Endodermal cell (in vitro differentiated cells): ENCODE measurements around the gene ERP44. TPM values are rescaled to one million over a fixed set of nuclear protein-coding genes. Genes with fewer than 3 reads are reported as not detected.
A peak's percentile ranks its signal among the peaks of the same experiment; 100 is the strongest.

Experiments
- DNase-seq: peaks from one replicate; pipeline ENCODE4 v3.0.0-alpha.2; 2017
- H3K27ac ChIP-seq: 2 replicates; pipeline ENCODE4 v1.5.1; 2013; ENCODE audit warnings: mild to moderate bottlenecking, low read depth, low read length, moderate library complexity
- H3K27me3 ChIP-seq: 2 replicates; pipeline ENCODE4 v1.6.1; 2013; ENCODE audit warnings: mild to moderate bottlenecking, low read length, moderate library complexity; ENCODE audit not compliant: insufficient read depth, control insufficient read depth, poor library complexity, severe bottlenecking
- H3K36me3 ChIP-seq: 2 replicates; pipeline ENCODE4 v1.7.0; 2013; ENCODE audit warnings: mild to moderate bottlenecking, low read length, moderate library complexity; ENCODE audit not compliant: control insufficient read depth, insufficient read depth
- H3K4me1 ChIP-seq: one replicate; pipeline ENCODE4 v1.7.0; 2013; ENCODE audit warnings: low read length; ENCODE audit not compliant: control insufficient read depth, insufficient read depth
- H3K4me3 ChIP-seq: 2 replicates; pipeline ENCODE4 v1.5.1; 2013; ENCODE audit warnings: mild to moderate bottlenecking, low read length, moderate library complexity
- H3K9ac ChIP-seq: 2 replicates; pipeline ENCODE4 v1.6.1; 2013; ENCODE audit warnings: mild to moderate bottlenecking, low read length, moderate library complexity; ENCODE audit not compliant: poor library complexity, severe bottlenecking; ENCODE audit errors: extremely low read depth
- H3K9me3 ChIP-seq: 2 replicates; pipeline ENCODE4 v1.6.1; 2013; ENCODE audit warnings: mild to moderate bottlenecking, low read length, moderate library complexity; ENCODE audit not compliant: control insufficient read depth
- H3K27ac Mint-ChIP-seq: 2 replicates; pipeline ENCODE4 v1.8.0; 2020; ENCODE audit warnings: mixed read lengths
- H3K27me3 Mint-ChIP-seq: 2 replicates; pipeline ENCODE4 v1.8.0; 2021; ENCODE audit warnings: mild to moderate bottlenecking, mixed read lengths; ENCODE audit not compliant: insufficient read depth
- H3K36me3 Mint-ChIP-seq: 2 replicates; pipeline ENCODE4 v1.8.0; 2020; ENCODE audit warnings: low read depth, mixed read lengths
- H3K4me1 Mint-ChIP-seq: 2 replicates; pipeline ENCODE4 v1.8.0; 2020; ENCODE audit warnings: mixed read lengths
- H3K4me3 Mint-ChIP-seq: 2 replicates; pipeline ENCODE4 v1.8.0; 2020; ENCODE audit warnings: mild to moderate bottlenecking, moderate library complexity, mixed read lengths
- H3K9me3 Mint-ChIP-seq: 2 replicates; pipeline ENCODE4 v1.8.0; 2020; ENCODE audit warnings: mild to moderate bottlenecking, mixed read lengths
- WGBS, 2 experiments: methylation state at CpG; one replicate each; pipeline versions ENCODE4 v1.1.5 to v1.1.7; 2013; ENCODE audit warnings: missing lambda C conversion rate in 2 of 2, mixed read lengths in 1 of 2; ENCODE audit not compliant: insufficient coverage in 1 of 2, insufficient read length in 1 of 2; 5-methylcytosine and 5-hydroxymethylcytosine counted together
- total RNA-seq, 2 donors: library from RNA; stranded (reverse); fragmentation: NEBNext Ultra II Directional in 1 of 2; extraction: Animal tissue kit (Norgen Biotek cat#: 25700) in 1 of 2; gene quantifications; 2 replicates in 1 of 2; 3 replicates in 1 of 2; pipeline ENCODE4 v1.2.1, GENCODE V29; 2021
- TF ChIP-seq, protein P1 (sequence below): fragments of 200-600 bp; sonication (generic); conservative IDR thresholded peaks from 2 replicates; pipeline ENCODE4 v1.5.0; 2021; ENCODE audit warnings: antibody characterized with exemption, mild to moderate bottlenecking

ERP44 gene
- total RNA-seq, 2 donors from 2014 or later: 22.4 to 23.4 TPM

DNA sequence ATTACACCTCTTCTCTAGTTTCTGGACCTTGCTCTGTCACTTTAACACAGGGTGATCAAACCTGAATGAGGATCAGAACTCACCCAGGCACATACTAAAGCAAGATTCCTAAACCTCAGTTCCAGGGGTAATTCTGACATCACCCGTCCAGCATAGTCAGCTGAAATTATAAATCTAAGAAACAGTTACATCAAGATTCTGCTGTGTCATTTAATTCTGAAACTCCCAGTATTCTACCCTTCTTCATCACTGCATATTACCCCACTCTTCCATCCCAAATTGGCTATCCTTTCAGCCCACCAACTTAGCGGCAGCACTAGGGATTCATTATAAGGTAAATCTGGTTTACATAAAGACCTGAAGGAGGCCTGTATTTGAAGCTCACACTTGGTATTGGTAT lies 128.3 kb downstream of the ERP44 start:
- 95% methylated on average over 2 of the region's 2 CpGs; no CpG with 5 or more reads in 1 of the 2 experiments for WGBS, 2 experiments
- Histone ChIP-seq H3K4me3 (no peak overlapping the region), H3K4me1 (peaks cover 28% of the 10 kb centered on the region), H3K27me3 (no peaks in the 10 kb centered on the region), H3K9ac (no peak overlapping the region), H3K27ac (no peak overlapping the region), H3K36me3 (peaks cover 17% of the 10 kb centered on the region), H3K9me3 (no peaks in the 10 kb centered on the region)
- DNase-seq: no peak
- H3K27me3 Mint-ChIP-seq: no peaks in the 10 kb centered on the region
- TF ChIP-seq, protein P1, sequence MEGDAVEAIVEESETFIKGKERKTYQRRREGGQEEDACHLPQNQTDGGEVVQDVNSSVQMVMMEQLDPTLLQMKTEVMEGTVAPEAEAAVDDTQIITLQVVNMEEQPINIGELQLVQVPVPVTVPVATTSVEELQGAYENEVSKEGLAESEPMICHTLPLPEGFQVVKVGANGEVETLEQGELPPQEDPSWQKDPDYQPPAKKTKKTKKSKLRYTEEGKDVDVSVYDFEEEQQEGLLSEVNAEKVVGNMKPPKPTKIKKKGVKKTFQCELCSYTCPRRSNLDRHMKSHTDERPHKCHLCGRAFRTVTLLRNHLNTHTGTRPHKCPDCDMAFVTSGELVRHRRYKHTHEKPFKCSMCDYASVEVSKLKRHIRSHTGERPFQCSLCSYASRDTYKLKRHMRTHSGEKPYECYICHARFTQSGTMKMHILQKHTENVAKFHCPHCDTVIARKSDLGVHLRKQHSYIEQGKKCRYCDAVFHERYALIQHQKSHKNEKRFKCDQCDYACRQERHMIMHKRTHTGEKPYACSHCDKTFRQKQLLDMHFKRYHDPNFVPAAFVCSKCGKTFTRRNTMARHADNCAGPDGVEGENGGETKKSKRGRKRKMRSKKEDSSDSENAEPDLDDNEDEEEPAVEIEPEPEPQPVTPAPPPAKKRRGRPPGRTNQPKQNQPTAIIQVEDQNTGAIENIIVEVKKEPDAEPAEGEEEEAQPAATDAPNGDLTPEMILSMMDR: no peak
- no peak overlapping the region for H3K27ac Mint-ChIP-seq
- H3K4me1 Mint-ChIP-seq: peaks cover 36% of the 10 kb centered on the region
- peaks cover 19% of the 10 kb centered on the region for H3K36me3 Mint-ChIP-seq
- H3K9me3 Mint-ChIP-seq: no peaks in the 10 kb centered on the region
- no peak overlapping the region for H3K4me3 Mint-ChIP-seq

DNA sequence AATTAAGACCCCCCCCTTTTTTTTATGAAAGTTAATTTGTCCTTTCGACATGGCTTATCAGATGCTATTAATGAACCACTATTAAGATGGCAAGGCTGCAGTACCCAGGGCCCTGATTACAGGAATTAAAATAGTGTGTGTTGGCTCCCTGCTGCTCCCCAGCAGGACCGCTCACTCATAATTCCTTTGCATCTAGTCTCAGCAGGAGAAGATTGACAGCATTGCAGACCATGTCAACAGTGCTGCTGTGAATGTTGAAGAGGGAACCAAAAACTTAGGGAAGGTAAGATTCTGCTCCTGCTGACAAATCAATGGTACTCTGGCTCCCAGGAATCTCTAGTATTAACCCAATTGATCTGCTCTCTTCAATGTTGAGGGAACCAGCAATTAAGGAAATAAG lies 131.3 kb downstream of the ERP44 start:
- no peak overlapping the region for H3K4me3 Mint-ChIP-seq
- Histone ChIP-seq H3K9ac (peak overlapping the region; percentile 22), H3K4me3 (peak overlapping the region; percentile 16), H3K36me3 (peaks cover 18% of the 10 kb centered on the region), H3K27ac (peak overlapping the region; percentile 30), H3K9me3 (no peaks in the 10 kb centered on the region), H3K4me1 (peaks cover 28% of the 10 kb centered on the region), H3K27me3 (no peaks in the 10 kb centered on the region)
- peaks cover 38% of the 10 kb centered on the region for H3K4me1 Mint-ChIP-seq
- H3K9me3 Mint-ChIP-seq: no peaks in the 10 kb centered on the region
- DNase-seq: peak; percentile 84
- peak overlapping the region; percentile 81 for H3K27ac Mint-ChIP-seq
- 19 to 33% methylated on average over 1 to 2 of the region's 2 CpGs for WGBS, 2 experiments
- TF ChIP-seq, protein P1: no peak
- H3K36me3 Mint-ChIP-seq: peaks cover 19% of the 10 kb centered on the region
- H3K27me3 Mint-ChIP-seq: no peaks in the 10 kb centered on the region

DNA sequence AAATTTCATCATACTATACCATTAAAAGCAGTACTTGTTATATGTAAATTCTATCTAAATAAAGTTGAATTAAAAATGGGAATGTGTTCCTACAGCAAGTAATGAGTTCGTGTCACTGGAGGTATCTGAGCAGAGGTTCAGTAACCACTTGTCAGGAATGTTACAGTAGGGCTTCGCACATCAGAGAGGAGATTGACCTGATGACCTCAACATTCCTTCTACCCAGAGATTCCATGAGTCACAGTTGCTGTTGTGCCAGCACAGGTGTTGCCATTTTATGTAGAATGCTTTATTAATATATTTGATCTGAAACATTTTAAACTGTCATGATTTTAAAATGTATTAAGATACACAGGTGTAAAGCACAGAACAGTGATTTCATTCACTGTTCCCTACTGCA lies 132.1 kb downstream of the ERP44 start:
- peaks cover 37% of the 10 kb centered on the region for H3K4me1 Mint-ChIP-seq
- Histone ChIP-seq H3K36me3 (peaks cover 24% of the 10 kb centered on the region), H3K27ac (peak overlapping the region; percentile 42), H3K27me3 (no peaks in the 10 kb centered on the region), H3K9ac (peak overlapping the region; percentile 58), H3K9me3 (no peaks in the 10 kb centered on the region), H3K4me3 (peak overlapping the region; percentile 61), H3K4me1 (peaks cover 28% of the 10 kb centered on the region)
- H3K27me3 Mint-ChIP-seq: no peaks in the 10 kb centered on the region
- 32% methylated on average over 2 of the region's 2 CpGs; no CpG with 5 or more reads in 1 of the 2 experiments for WGBS, 2 experiments
- peaks cover 19% of the 10 kb centered on the region for H3K36me3 Mint-ChIP-seq
- peak; percentile 65 for DNase-seq
- H3K4me3 Mint-ChIP-seq: no peak overlapping the region
- no peaks in the 10 kb centered on the region for H3K9me3 Mint-ChIP-seq
- TF ChIP-seq, protein P1: no peak
- H3K27ac Mint-ChIP-seq: peak overlapping the region; percentile 81
